Gastrocnemius medialis (tissue), 4 donors: ENCODE measurements around the gene PBXIP1.

Experiments used
- CTCF ChIP-seq, 5 experiments: fragments of 450-650 bp in 3 of 5; fragments of 200-600 bp in 2 of 5; sonication (generic) in 2 of 5; IDR thresholded peaks in 4 of 5; conservative IDR thresholded peaks in 1 of 5; 1 replicate in 4 of 5; 2 replicates in 1 of 5; pipeline ENCODE4 v1.5.1; 2016 to 2019; ENCODE audit warnings: antibody characterized with exemption in 5 of 5, mild to moderate bottlenecking in 3 of 5, moderate library complexity in 3 of 5
- POLR2A ChIP-seq, 2 donors: fragments of 450-650 bp; IDR thresholded peaks; one replicate each; pipeline ENCODE4 v1.6.1; 2017; ENCODE audit warnings: antibody characterized with exemption in 2 of 2, mild to moderate bottlenecking in 2 of 2, moderate library complexity in 2 of 2

- TF ChIP-seq POLR2A (IDR thresholded peaks at IDR 0.05) (no peak), CTCF (IDR thresholded peaks at IDR 0.05 in 4 of 5, conservative IDR thresholded peaks at IDR 0.05 in 1 of 5) (no peak)
These were observed 48.6 kb upstream of the PBXIP1 start for GRCh38 chr1:155004352-155005075.
